ENCODE measurements around the gene FAM120C. TPM values are rescaled to one million over a fixed set of nuclear protein-coding genes. Genes with fewer than 3 reads are reported as not detected.

FAM120C gene
- 5.9 TPM for total RNA-seq (ENCODE audit: unreplicated experiment)
- long read RNA-seq, partial matches to known transcripts, result 0 of 1 reads
- long read RNA-seq, other reads (novel, unspliced or antisense), result 1 of 1 reads

GRCh38 chrX:54182864-54183613 lies at the start of gene FAM120C:
Gene FAM120C, minus strand, starts transcription at chrX:54183254. Its CDS starts 56 bp downstream, at chrX:54183198.
- no peaks in the 10 kb centered on the region for H3K36me3 Mint-ChIP-seq (ENCODE audit: unreplicated experiment)
- peak within 1 kb of the TSS; percentile 68 for H3K27ac Mint-ChIP-seq (ENCODE audit: unreplicated experiment)
- H3K4me3 Mint-ChIP-seq (ENCODE audit: unreplicated experiment), result peak within 1 kb of the TSS; percentile 90
- no peak for TF ChIP-seq CTCF (IDR thresholded peaks at IDR 0.05; ENCODE audit: partially characterized antibody, unreplicated experiment)
- peaks cover 16% of the 10 kb centered on the region for H3K4me1 Mint-ChIP-seq (ENCODE audit: low read depth, unreplicated experiment)
- no peaks in the 10 kb centered on the region for H3K9me3 Mint-ChIP-seq (ENCODE audit: unreplicated experiment)
- H3K27me3 Mint-ChIP-seq (ENCODE audit: unreplicated experiment), result peaks cover 4% of the 10 kb centered on the region
- DNase-seq, result peak; percentile 68

- no peak for TF ChIP-seq CTCF (IDR thresholded peaks at IDR 0.05; ENCODE audit: partially characterized antibody, unreplicated experiment)
- Mint-ChIP-seq H3K4me1 (ENCODE audit: low read depth, unreplicated experiment) (no peaks in the 10 kb centered on the region), H3K36me3 (ENCODE audit: unreplicated experiment) (no peaks in the 10 kb centered on the region), H3K27me3 (ENCODE audit: unreplicated experiment) (no peaks in the 10 kb centered on the region), H3K27ac (ENCODE audit: unreplicated experiment) (no peak overlapping the region), H3K9me3 (ENCODE audit: unreplicated experiment) (no peaks in the 10 kb centered on the region), H3K4me3 (ENCODE audit: unreplicated experiment) (no peak overlapping the region)
- no peak for DNase-seq
These were observed 47.5 kb upstream of the FAM120C start for GRCh38 chrX:54230435-54231148.

GRCh38 chrX:54223581-54223980 lies 40.5 kb upstream of the FAM120C start:
- no peak for TF ChIP-seq CTCF (IDR thresholded peaks at IDR 0.05; ENCODE audit: partially characterized antibody, unreplicated experiment)
- H3K36me3 Mint-ChIP-seq (ENCODE audit: unreplicated experiment), result no peaks in the 10 kb centered on the region
- H3K9me3 Mint-ChIP-seq (ENCODE audit: unreplicated experiment), result no peaks in the 10 kb centered on the region
- no peaks in the 10 kb centered on the region for H3K4me1 Mint-ChIP-seq (ENCODE audit: low read depth, unreplicated experiment)
- no peak overlapping the region for H3K4me3 Mint-ChIP-seq (ENCODE audit: unreplicated experiment)
- H3K27me3 Mint-ChIP-seq (ENCODE audit: unreplicated experiment), result no peaks in the 10 kb centered on the region
- no peak for DNase-seq
- no peak overlapping the region for H3K27ac Mint-ChIP-seq (ENCODE audit: unreplicated experiment)

GRCh38 chrX:54213603-54214002 lies 30.5 kb upstream of the FAM120C start:
- Mint-ChIP-seq H3K27me3 (ENCODE audit: unreplicated experiment) (no peaks in the 10 kb centered on the region), H3K4me3 (ENCODE audit: unreplicated experiment) (no peak overlapping the region), H3K36me3 (ENCODE audit: unreplicated experiment) (no peaks in the 10 kb centered on the region), H3K27ac (ENCODE audit: unreplicated experiment) (no peak overlapping the region), H3K9me3 (ENCODE audit: unreplicated experiment) (no peaks in the 10 kb centered on the region), H3K4me1 (ENCODE audit: low read depth, unreplicated experiment) (no peaks in the 10 kb centered on the region)
- no peak for TF ChIP-seq CTCF (IDR thresholded peaks at IDR 0.05; ENCODE audit: partially characterized antibody, unreplicated experiment)
- no peak for DNase-seq

GRCh38 chrX:54208531-54208930 lies 25.5 kb upstream of the FAM120C start:
- no peak overlapping the region for H3K27ac Mint-ChIP-seq (ENCODE audit: unreplicated experiment)
- no peak for TF ChIP-seq CTCF (IDR thresholded peaks at IDR 0.05; ENCODE audit: partially characterized antibody, unreplicated experiment)
- no peaks in the 10 kb centered on the region for H3K27me3 Mint-ChIP-seq (ENCODE audit: unreplicated experiment)
- no peaks in the 10 kb centered on the region for H3K4me1 Mint-ChIP-seq (ENCODE audit: low read depth, unreplicated experiment)
- H3K4me3 Mint-ChIP-seq (ENCODE audit: unreplicated experiment), result no peak overlapping the region
- DNase-seq, result no peak
- H3K36me3 Mint-ChIP-seq (ENCODE audit: unreplicated experiment), result no peaks in the 10 kb centered on the region
- H3K9me3 Mint-ChIP-seq (ENCODE audit: unreplicated experiment), result no peaks in the 10 kb centered on the region
